Gastrocnemius medialis (tissue), 4 donors: Measurements from ENCODE around the gene SHOC2.

Experiments
- POLR2A ChIP-seq, 2 donors: fragments of 450-650 bp; IDR thresholded peaks; one replicate each; pipeline ENCODE4 v1.6.1; 2017; ENCODE audit warnings: antibody characterized with exemption in 2 of 2, mild to moderate bottlenecking in 2 of 2, moderate library complexity in 2 of 2
- TF ChIP-seq, protein P1 (sequence below), 5 experiments: fragments of 450-650 bp in 3 of 5; fragments of 200-600 bp in 2 of 5; sonication (generic) in 2 of 5; IDR thresholded peaks in 4 of 5; conservative IDR thresholded peaks in 1 of 5; 1 replicate in 4 of 5; 2 replicates in 1 of 5; pipeline ENCODE4 v1.5.1; 2016 to 2019; ENCODE audit warnings: antibody characterized with exemption in 5 of 5, mild to moderate bottlenecking in 3 of 5, moderate library complexity in 3 of 5

DNA sequence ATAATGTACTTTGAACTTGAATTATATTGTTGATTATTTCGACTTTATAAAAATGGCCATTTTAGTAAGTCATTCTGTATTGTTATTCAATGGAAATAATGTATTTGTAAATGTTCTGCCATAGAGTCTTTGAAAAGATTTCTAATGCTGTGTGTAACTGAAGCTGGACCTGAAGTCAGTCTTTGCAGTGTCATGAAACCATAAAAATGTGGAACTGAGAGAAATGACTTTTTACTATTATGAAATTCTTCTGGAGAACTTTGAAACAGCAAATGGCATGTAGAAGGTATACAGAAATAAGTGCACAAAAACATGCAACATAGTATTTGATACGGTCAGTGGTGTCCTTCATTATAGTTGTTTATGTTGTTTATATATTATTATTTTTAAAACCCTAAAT lies 97.7 kb downstream of the SHOC2 start:
- TF ChIP-seq, protein P1, sequence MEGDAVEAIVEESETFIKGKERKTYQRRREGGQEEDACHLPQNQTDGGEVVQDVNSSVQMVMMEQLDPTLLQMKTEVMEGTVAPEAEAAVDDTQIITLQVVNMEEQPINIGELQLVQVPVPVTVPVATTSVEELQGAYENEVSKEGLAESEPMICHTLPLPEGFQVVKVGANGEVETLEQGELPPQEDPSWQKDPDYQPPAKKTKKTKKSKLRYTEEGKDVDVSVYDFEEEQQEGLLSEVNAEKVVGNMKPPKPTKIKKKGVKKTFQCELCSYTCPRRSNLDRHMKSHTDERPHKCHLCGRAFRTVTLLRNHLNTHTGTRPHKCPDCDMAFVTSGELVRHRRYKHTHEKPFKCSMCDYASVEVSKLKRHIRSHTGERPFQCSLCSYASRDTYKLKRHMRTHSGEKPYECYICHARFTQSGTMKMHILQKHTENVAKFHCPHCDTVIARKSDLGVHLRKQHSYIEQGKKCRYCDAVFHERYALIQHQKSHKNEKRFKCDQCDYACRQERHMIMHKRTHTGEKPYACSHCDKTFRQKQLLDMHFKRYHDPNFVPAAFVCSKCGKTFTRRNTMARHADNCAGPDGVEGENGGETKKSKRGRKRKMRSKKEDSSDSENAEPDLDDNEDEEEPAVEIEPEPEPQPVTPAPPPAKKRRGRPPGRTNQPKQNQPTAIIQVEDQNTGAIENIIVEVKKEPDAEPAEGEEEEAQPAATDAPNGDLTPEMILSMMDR (IDR thresholded peaks at IDR 0.05 in 4 of 5, conservative IDR thresholded peaks at IDR 0.05 in 1 of 5) = no peak
- no peak for TF ChIP-seq POLR2A (IDR thresholded peaks at IDR 0.05)
